Pancreas (tissue), 10 donors: Measurements from ENCODE around the gene RRBP1. TPM values are rescaled to one million over a fixed set of nuclear protein-coding genes. Genes with fewer than 3 reads are reported as not detected.

Experiments
- ATAC-seq, 4 donors: fragments of 200-7000 bp; cut with Tn5 transposase; one replicate each; pipeline versions ENCODE4 v1.8.0 to v1.9.1; 2020; ENCODE audit warnings: mild to moderate bottlenecking in 4 of 4, moderate library complexity in 4 of 4
- DNase-seq, 6 donors: peaks; one replicate each; pipeline ENCODE4 v3.0.0-alpha.2; 2020
- FAIRE-seq: peaks from 2 replicates; lab custom pipeline; 2012; peaks lifted over from hg19 to GRCh38; lab: Jason Lieb, UNC
- H3K27ac ChIP-seq, 4 donors: fragments of 200-600 bp; sonication (generic); 1 replicate in 3 of 4; 2 replicates in 1 of 4; pipeline versions ENCODE4 v1.5.0 to v1.8.0; 2020
- H3K27me3 ChIP-seq, 4 donors: fragments of 200-600 bp; one replicate each; pipeline ENCODE4 v1.8.0; 2021
- H3K36me3 ChIP-seq, 3 donors: fragments of 200-600 bp; sonication (generic) in 1 of 3; one replicate each; pipeline versions ENCODE4 v1.5.0 to v1.8.0; 2020 to 2021
- H3K4me1 ChIP-seq, 3 donors: fragments of 200-600 bp; one replicate each; pipeline ENCODE4 v1.8.0; 2021
- H3K4me3 ChIP-seq, 4 donors: fragments of 200-600 bp; sonication (generic) in 2 of 4; one replicate each; pipeline versions ENCODE4 v1.5.0 to v1.8.0; 2020 to 2021
- H3K9me3 ChIP-seq, 4 donors: fragments of 200-600 bp; one replicate each; pipeline ENCODE4 v1.8.0; 2021
- WGBS, 2 donors: extraction: QIAGEN DNeasy Blood & Tissue Kit; methylation state at CpG; one replicate each; pipeline ENCODE4 v1.1.7; 2013; 5-methylcytosine and 5-hydroxymethylcytosine counted together
- intact Hi-C, 3 donors: fragments of 100-400 bp; cut with DNase I; formaldehyde crosslinking; loops; one replicate each; pipeline versions ENCODE4 v1.11.1 to v1.14.2; 2022
- polyA plus RNA-seq, 2 donors: library from polyadenylated mRNA; stranded (reverse); fragments of 200-250 nt; gene quantifications; one replicate each; pipeline ENCODE4 v1.2.3, GENCODE V29; 2013
- total RNA-seq, 6 donors: library from RNA; stranded (reverse); fragmentation: NEBNext Ultra II Directional in 4 of 6; extraction: Animal tissue kit (Norgen Biotek cat#: 25700) in 4 of 6; gene quantifications; one replicate each; pipeline versions ENCODE4 v1.2.1 to v1.2.4, GENCODE V29; 2021 to 2023
- TF ChIP-seq, protein P1 (sequence below), 4 donors: fragments of 200-600 bp; sonication (generic) in 3 of 4; IDR thresholded peaks; one replicate each; pipeline versions ENCODE4 v1.5.0 to v1.8.0; 2021; ENCODE audit warnings: antibody characterized with exemption in 4 of 4
- donor health status: healthy with polysubstance abuse.
- donor health status: DM: no; HTN: no; CAD: no; lungs with moderate emphysema.
- donor health status: DM: no; HTN: no; CAD: no.
- donor health status: control.
- donor health status: control.
- donor health status: Bipolar disorder and iron deficiency.
- donor health status: DM: yes; HTN: yes; CAD: no.
- donor health status: DM: no; HTN: no; CAD: no.
- donor health status: DM: no; HTN: no; CAD: no.
- donor health status: DM: yes; HTN: yes; CAD: no.

The RRBP1 gene
- total and polyA plus RNA-seq, 8 donors = 170 to 442 (median 348) TPM

DNA sequence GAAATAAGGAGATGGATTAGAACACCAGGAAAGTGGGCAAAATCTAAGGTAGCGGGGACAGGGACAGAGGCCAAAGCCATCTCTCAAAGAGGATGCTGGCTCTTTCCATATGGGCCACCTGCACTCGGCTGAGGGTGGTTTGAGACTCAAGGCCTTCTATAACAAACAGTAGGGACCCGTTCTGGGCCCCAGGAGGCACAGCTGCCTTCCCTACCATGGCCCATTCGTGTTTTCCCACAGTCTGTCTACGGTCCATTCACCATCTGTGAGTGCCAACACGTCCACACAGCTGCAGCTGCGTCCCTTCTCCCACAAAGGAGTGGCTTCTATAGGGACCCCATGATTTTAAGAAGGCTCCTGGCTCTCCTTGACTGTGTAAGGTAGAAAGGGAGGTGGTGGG, 18.6 kb upstream of the RRBP1 start:
- no peaks in the 10 kb centered on the region for H3K9me3 ChIP-seq
- peaks cover 28 to 33% (median 32%) of the 10 kb centered on the region in 3 donors for H3K4me1 ChIP-seq
- peak in 3 of 6 donors; percentile 57 to 78 (median 77) for DNase-seq
- TF ChIP-seq, protein P1, sequence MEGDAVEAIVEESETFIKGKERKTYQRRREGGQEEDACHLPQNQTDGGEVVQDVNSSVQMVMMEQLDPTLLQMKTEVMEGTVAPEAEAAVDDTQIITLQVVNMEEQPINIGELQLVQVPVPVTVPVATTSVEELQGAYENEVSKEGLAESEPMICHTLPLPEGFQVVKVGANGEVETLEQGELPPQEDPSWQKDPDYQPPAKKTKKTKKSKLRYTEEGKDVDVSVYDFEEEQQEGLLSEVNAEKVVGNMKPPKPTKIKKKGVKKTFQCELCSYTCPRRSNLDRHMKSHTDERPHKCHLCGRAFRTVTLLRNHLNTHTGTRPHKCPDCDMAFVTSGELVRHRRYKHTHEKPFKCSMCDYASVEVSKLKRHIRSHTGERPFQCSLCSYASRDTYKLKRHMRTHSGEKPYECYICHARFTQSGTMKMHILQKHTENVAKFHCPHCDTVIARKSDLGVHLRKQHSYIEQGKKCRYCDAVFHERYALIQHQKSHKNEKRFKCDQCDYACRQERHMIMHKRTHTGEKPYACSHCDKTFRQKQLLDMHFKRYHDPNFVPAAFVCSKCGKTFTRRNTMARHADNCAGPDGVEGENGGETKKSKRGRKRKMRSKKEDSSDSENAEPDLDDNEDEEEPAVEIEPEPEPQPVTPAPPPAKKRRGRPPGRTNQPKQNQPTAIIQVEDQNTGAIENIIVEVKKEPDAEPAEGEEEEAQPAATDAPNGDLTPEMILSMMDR (IDR thresholded peaks at IDR 0.05) = no peak
- no peak overlapping the region for H3K4me3 ChIP-seq
- no peak for FAIRE-seq
- no peaks in the 10 kb centered on the region for H3K36me3 ChIP-seq
- ATAC-seq = peak; percentile 25 to 69 (median 40)
- no peaks in the 10 kb centered on the region for H3K27me3 ChIP-seq
- intact Hi-C loops = loop anchor here in 1 of 3 donors (10.0 kb wide), 1 partner anchor 104 kb away; no protein-coding TSS in a partner anchor
- WGBS, 2 donors = 39 to 44% methylated on average over 7 of the region's 7 CpGs
- peak overlapping the region; percentile 25 to 77 (median 66) for H3K27ac ChIP-seq

DNA sequence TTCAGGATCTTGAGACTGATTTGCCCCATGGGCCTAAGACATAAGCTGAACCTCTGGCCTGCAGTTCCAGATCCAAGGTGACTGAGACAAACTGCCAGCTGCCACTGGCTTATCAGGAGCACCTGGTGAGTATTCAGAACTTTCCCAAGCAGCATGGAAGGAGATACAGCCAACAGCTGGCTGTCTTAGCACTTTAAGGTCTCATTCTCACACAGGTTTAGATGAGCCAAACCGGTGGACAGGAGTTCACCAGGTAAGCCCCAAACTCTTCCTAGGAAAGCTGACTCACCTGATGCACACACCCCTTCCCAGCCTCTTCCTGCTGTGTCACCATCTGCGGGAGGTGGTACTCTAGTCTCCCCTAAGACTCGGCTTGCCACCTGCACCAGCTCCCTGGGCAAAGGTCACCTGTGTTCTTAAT, 17.9 kb upstream of the RRBP1 start, which contains the start of gene BANF2:
Gene BANF2 (plus strand): TSS at position 36 of the 421 bp plus-strand sequence. CDS start 25,060 bp downstream, outside the sequence.
- TF ChIP-seq, protein P1 (IDR thresholded peaks at IDR 0.05) = no peak
- ATAC-seq (peak; percentile 75 to 85 (median 82)), DNase-seq (peak in 5 of 6 donors; percentile 71 to 88 (median 79)), FAIRE-seq (no peak)
- no peaks in the 10 kb centered on the region for H3K36me3 ChIP-seq
- H3K27me3 ChIP-seq = no peaks in the 10 kb centered on the region
- H3K9me3 ChIP-seq = no peaks in the 10 kb centered on the region
- H3K4me1 ChIP-seq = peaks cover 28 to 33% (median 32%) of the 10 kb centered on the region in 3 donors
- no peak within 1 kb of the TSS for H3K4me3 ChIP-seq
- WGBS, 2 donors = 19 to 23% methylated on average over 3 of the region's 3 CpGs
- intact Hi-C loops = loop anchor here in 1 of 3 donors (10.0 kb wide), 1 partner anchor 105 kb away; no protein-coding TSS in a partner anchor
- H3K27ac ChIP-seq = peak within 1 kb of the TSS; percentile 56 to 77 (median 66)

DNA sequence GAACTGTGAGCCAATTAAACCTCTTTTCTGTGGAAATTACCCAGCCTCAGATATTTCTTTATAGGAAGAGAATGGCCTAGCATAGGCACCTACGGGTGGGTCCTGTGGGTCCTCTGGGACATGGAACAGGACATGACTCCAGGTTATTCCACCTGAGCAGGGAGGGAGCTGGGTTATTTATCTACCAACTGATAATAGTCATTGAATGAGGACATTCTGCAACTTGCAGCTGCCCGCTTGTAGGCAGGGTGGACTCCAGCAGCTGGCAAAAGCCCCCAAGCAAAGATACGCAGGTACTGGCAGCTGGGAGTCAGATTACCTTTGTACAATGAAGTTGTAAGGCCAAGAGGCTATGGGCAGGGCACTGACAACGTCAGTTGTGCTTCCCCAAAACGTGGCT, 16.3 kb upstream of the RRBP1 start:
- no peaks in the 10 kb centered on the region for H3K36me3 ChIP-seq
- H3K27me3 ChIP-seq = no peaks in the 10 kb centered on the region
- H3K4me1 ChIP-seq = peaks cover 32 to 34% (median 33%) of the 10 kb centered on the region in 3 donors
- no peaks in the 10 kb centered on the region for H3K9me3 ChIP-seq
- FAIRE-seq = no peak
- peak in 1 of 6 donors; percentile 52 for DNase-seq
- H3K27ac ChIP-seq = peak overlapping the region; percentile 56 to 77 (median 66)
- ATAC-seq = peak; percentile 3 to 44 (median 9)
- WGBS, 2 donors = 10% methylated on average over 5 of the region's 5 CpGs
- intact Hi-C loops = no loop called here
- TF ChIP-seq, protein P1 (IDR thresholded peaks at IDR 0.05) = no peak
- no peak overlapping the region for H3K4me3 ChIP-seq

DNA sequence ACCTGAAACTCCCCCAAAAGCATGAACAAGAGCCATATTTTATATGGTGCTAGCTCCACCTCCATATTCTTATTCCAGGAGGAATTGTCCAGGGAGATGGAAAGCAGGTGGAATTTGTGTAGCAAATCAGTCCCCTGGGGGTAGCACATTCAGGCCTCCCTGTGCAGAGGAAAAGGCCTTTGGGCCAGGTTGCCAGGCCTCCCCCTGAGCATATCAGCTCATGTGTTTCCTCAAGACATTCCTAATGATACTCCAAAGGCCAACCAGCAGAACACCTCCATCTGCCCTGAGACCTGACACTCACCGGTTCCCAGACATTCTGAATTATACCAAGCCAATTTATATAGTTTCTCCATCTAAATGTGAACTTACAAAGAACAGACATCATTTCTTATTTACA, 15.1 kb upstream of the RRBP1 start:
- H3K4me1 ChIP-seq = peaks cover 34 to 45% (median 38%) of the 10 kb centered on the region in 3 donors
- WGBS, 2 donors = 43 to 45% methylated on average over 1 of the region's 1 CpG
- no peaks in the 10 kb centered on the region for H3K36me3 ChIP-seq
- no peaks in the 10 kb centered on the region for H3K27me3 ChIP-seq
- H3K27ac ChIP-seq = peak overlapping the region in 2 of 4 donors; percentile 74 to 77
- ATAC-seq = no peak
- TF ChIP-seq, protein P1 (IDR thresholded peaks at IDR 0.05) = no peak
- intact Hi-C loops = no loop called here
- no peak for FAIRE-seq
- no peaks in the 10 kb centered on the region for H3K9me3 ChIP-seq
- no peak overlapping the region for H3K4me3 ChIP-seq
- DNase-seq = no peak

DNA sequence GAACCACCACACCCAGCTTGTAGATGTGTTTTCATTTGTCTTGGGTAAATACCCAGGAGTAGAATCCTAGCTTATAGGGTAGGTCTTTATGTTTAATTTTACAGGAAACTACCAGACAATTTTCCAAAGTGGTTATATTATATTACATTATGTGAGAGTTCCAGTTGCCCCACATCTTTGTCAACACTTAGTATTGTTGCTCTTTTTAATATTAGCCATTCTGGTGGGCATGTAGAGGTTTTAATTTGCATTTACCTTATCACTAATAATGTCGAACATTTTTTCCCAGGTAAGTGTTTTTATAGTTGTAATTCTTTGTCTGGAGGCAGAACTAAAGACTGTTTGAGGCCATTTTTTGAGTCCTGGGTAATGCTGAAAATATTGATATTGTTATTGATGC, 14.2 kb upstream of the RRBP1 start:
- WGBS, 2 donors = 84 to 87% methylated on average over 1 of the region's 1 CpG
- no peaks in the 10 kb centered on the region for H3K9me3 ChIP-seq
- no peak for FAIRE-seq
- DNase-seq = no peak
- ATAC-seq = no peak
- intact Hi-C loops = no loop called here
- no peaks in the 10 kb centered on the region for H3K27me3 ChIP-seq
- H3K36me3 ChIP-seq = no peaks in the 10 kb centered on the region
- H3K4me1 ChIP-seq = peaks cover 35 to 53% (median 45%) of the 10 kb centered on the region in 3 donors
- H3K27ac ChIP-seq = peak overlapping the region in 1 of 4 donors; percentile 74
- no peak overlapping the region for H3K4me3 ChIP-seq
- TF ChIP-seq, protein P1 (IDR thresholded peaks at IDR 0.05) = no peak
